Neural cell (in vitro differentiated cells): Measurements from ENCODE around the gene NGEF. TPM values are rescaled to one million over a fixed set of nuclear protein-coding genes. Genes with fewer than 3 reads are reported as not detected.

ENCODE experiments used
- H2AFZ ChIP-seq: fragments of 200-600, 300-800 bp; sonication (generic), shearing (Covaris generic); 2 replicates; pipeline ENCODE4 v1.6.0; 2014; ENCODE audit warnings: low read depth, mild to moderate bottlenecking, antibody characterized with exemption, low read length, moderate library complexity
- H3F3A ChIP-seq: fragments of 200-600 bp; shearing (Covaris generic); 2 replicates; pipeline ENCODE4 v1.6.1; 2016; ENCODE audit warnings: mild to moderate bottlenecking, moderate library complexity, mixed read lengths, antibody characterized with exemption, low read length; ENCODE audit not compliant: insufficient read depth, poor library complexity, severe bottlenecking
- H3K27ac ChIP-seq: fragments of 200-600, 300-800 bp; sonication (generic), shearing (Covaris generic); 2 replicates; pipeline ENCODE4 v1.5.1; 2014; ENCODE audit warnings: mild to moderate bottlenecking, low read length, moderate library complexity
- H3K27me3 ChIP-seq: fragments of 300-800, 200-600 bp; sonication (generic), shearing (Covaris generic); 2 replicates; pipeline ENCODE4 v1.6.0; 2014; ENCODE audit warnings: mild to moderate bottlenecking, low read depth, low read length, moderate library complexity; ENCODE audit not compliant: insufficient read depth
- H3K36me3 ChIP-seq: fragments of 300-800, 200-600 bp; sonication (generic), shearing (Covaris generic); 2 replicates; pipeline ENCODE4 v1.5.1; 2014; ENCODE audit warnings: mild to moderate bottlenecking, antibody characterized with exemption, low read length, moderate library complexity; ENCODE audit not compliant: insufficient read depth
- H3K4me2 ChIP-seq: fragments of 300-800, 200-600 bp; sonication (generic), shearing (Covaris generic); 2 replicates; pipeline ENCODE4 v1.6.0; 2014; ENCODE audit warnings: mild to moderate bottlenecking, low read length
- H3K4me3 ChIP-seq: fragments of 300-800, 200-600 bp; sonication (generic), shearing (Covaris generic); 2 replicates; pipeline ENCODE4 v1.5.1; 2014; ENCODE audit warnings: mild to moderate bottlenecking, low read length, moderate library complexity
- H3K79me2 ChIP-seq: fragments of 200-600 bp; shearing (Covaris generic); replicated peaks from 2 replicates; pipeline ENCODE4 v1.6.0; 2014; ENCODE audit warnings: mild to moderate bottlenecking, low read length, moderate library complexity; ENCODE audit not compliant: insufficient read depth
- H3K9ac ChIP-seq: fragments of 300-800, 200-600 bp; sonication (generic), shearing (Covaris generic); 2 replicates; pipeline ENCODE4 v1.6.1; 2016; ENCODE audit warnings: mild to moderate bottlenecking, low read length, mixed read lengths
- H3K9me2 ChIP-seq: fragments of 200-600 bp; shearing (Covaris generic); 2 replicates; pipeline ENCODE4 v1.6.1; 2016; ENCODE audit warnings: mild to moderate bottlenecking, low read length, mixed read lengths; ENCODE audit not compliant: insufficient read depth
- H3K9me3 ChIP-seq: fragments of 200-600, 300-800 bp; sonication (generic), shearing (Covaris generic); 2 replicates; pipeline ENCODE4 v1.6.1; 2016; ENCODE audit warnings: mild to moderate bottlenecking, mixed run types, low read length, moderate library complexity, mixed read lengths
- H4K20me1 ChIP-seq: fragments of 200-600 bp; shearing (Covaris generic); 2 replicates; pipeline ENCODE4 v1.6.1; 2016; ENCODE audit warnings: mild to moderate bottlenecking, mixed run types; ENCODE audit not compliant: insufficient read depth
- CTCF ChIP-seq: fragments of 450-650 bp; IDR thresholded peaks from 2 replicates; pipeline ENCODE4 v1.5.1; 2014; ENCODE audit warnings: antibody characterized with exemption, mild to moderate bottlenecking, moderate library complexity; ENCODE audit not compliant: poor library complexity, severe bottlenecking
- EP300 ChIP-seq: fragments of 450-650 bp; conservative IDR thresholded peaks from 2 replicates; pipeline ENCODE4 v1.6.1; 2014; ENCODE audit warnings: antibody characterized with exemption, mild to moderate bottlenecking, moderate library complexity; ENCODE audit not compliant: poor library complexity, severe bottlenecking
- EZH2 ChIP-seq: fragments of 200-600, 300-800 bp; shearing (Covaris generic), sonication (generic); IDR thresholded peaks from 2 replicates; pipeline ENCODE4 v1.6.1; 2014; ENCODE audit warnings: antibody characterized with exemption, low read length, borderline replicate concordance, mild to moderate bottlenecking; ENCODE audit not compliant: insufficient read depth, poor library complexity, severe bottlenecking
- MXI1 ChIP-seq: fragments of 450-650 bp; conservative IDR thresholded peaks from 2 replicates; pipeline ENCODE4 v1.6.1; 2014; ENCODE audit warnings: antibody characterized with exemption, mild to moderate bottlenecking; ENCODE audit not compliant: poor library complexity, severe bottlenecking
- POLR2AphosphoS5 ChIP-seq: IDR thresholded peaks from 2 replicates; pipeline ENCODE4 v1.6.1; 2012
- RAD21 ChIP-seq: fragments of 450-650 bp; conservative IDR thresholded peaks from 2 replicates; pipeline ENCODE4 v1.6.1; 2014; ENCODE audit warnings: antibody characterized with exemption, mild to moderate bottlenecking, moderate library complexity
- REST ChIP-seq: IDR thresholded peaks from 2 replicates; pipeline ENCODE4 v1.6.1; 2012; ENCODE audit warnings: borderline replicate concordance
- SMC3 ChIP-seq: fragments of 450-650 bp; conservative IDR thresholded peaks from 2 replicates; pipeline ENCODE4 v1.6.1; 2014; ENCODE audit warnings: antibody characterized with exemption, mild to moderate bottlenecking, moderate library complexity; ENCODE audit not compliant: poor library complexity
- TAF1 ChIP-seq: IDR thresholded peaks from 2 replicates; pipeline ENCODE4 v1.6.1; 2012; ENCODE audit warnings: low read depth
- polyA plus RNA-seq: library from polyadenylated mRNA; depleted of rRNA; stranded (reverse); fragments of >200 nt; gene quantifications from 2 replicates; pipeline ENCODE4 v1.2.3, GENCODE V29; 2014

NGEF gene
- polyA plus RNA-seq, 1 donor from 2014 or later = 5.2 TPM

GRCh38 chr2:232874677-232875223 lies 138.3 kb downstream of the NGEF start:
- no peak overlapping the region for H3K9ac ChIP-seq
- TF ChIP-seq POLR2AphosphoS5 = no peak
- TF ChIP-seq REST = no peak
- TF ChIP-seq TAF1 = no peak
- no peak for TF ChIP-seq MXI1
- no peak for TF ChIP-seq EP300
- TF ChIP-seq EZH2 = no peak
- TF ChIP-seq SMC3 = no peak
- TF ChIP-seq CTCF = no peak
- TF ChIP-seq RAD21 = no peak

GRCh38 chr2:232873909-232874641 lies 139.0 kb downstream of the NGEF start:
- H3K36me3 ChIP-seq = no peaks in the 10 kb centered on the region

More at GRCh38 chr2:232874677-232875223, 138.3 kb downstream of the NGEF start:
- Histone ChIP-seq H4K20me1 (no peaks in the 10 kb centered on the region), H2AFZ (no peak overlapping the region), H3K36me3 (no peaks in the 10 kb centered on the region), H3K9me3 (no peaks in the 10 kb centered on the region), H3K27ac (no peak overlapping the region), H3K4me2 (no peak overlapping the region), H3K9me2 (no peaks in the 10 kb centered on the region), H3K79me2 (no peaks in the 10 kb centered on the region), H3K27me3 (peaks cover 20% of the 10 kb centered on the region), H3K4me3 (no peak overlapping the region), H3F3A (no peaks in the 10 kb centered on the region)

More at GRCh38 chr2:232873909-232874641, 139.0 kb downstream of the NGEF start:
- no peak overlapping the region for H3K4me3 ChIP-seq
- H3K9me3 ChIP-seq = no peaks in the 10 kb centered on the region
- no peaks in the 10 kb centered on the region for H3F3A ChIP-seq
- TF ChIP-seq EP300 (no peak), RAD21 (no peak), SMC3 (no peak)
- no peak overlapping the region for H2AFZ ChIP-seq
- peaks cover 20% of the 10 kb centered on the region for H3K27me3 ChIP-seq
- H3K9me2 ChIP-seq = no peaks in the 10 kb centered on the region
- H3K4me2 ChIP-seq = no peak overlapping the region
- no peaks in the 10 kb centered on the region for H4K20me1 ChIP-seq
- H3K79me2 ChIP-seq = no peaks in the 10 kb centered on the region
- no peak overlapping the region for H3K9ac ChIP-seq
- no peak overlapping the region for H3K27ac ChIP-seq
